CD14-positive monocyte (primary cell): ENCODE data around the gene ITPR1. TPM values are rescaled to one million over a fixed set of nuclear protein-coding genes. Genes with fewer than 3 reads are reported as not detected.

Experiments used
- DNase-seq, 3 donors: peaks; one replicate each; pipeline ENCODE4 v3.0.0-alpha.2; 2011 to 2022
- H2AFZ ChIP-seq: 2 replicates; pipeline ENCODE4 v1.6.0; 2012; ENCODE audit warnings: mild to moderate bottlenecking, low read depth, low read length, inconsistent platforms; ENCODE audit not compliant: insufficient read depth, poor library complexity, severe bottlenecking
- H3K27ac ChIP-seq, 2 donors: 1 replicate in 1 of 2; 2 replicates in 1 of 2; pipeline ENCODE4 v1.5.1; 2012 to 2013; ENCODE audit warnings: low read length in 2 of 2, control low read depth in 1 of 2, inconsistent platforms in 1 of 2, low read depth in 1 of 2, mild to moderate bottlenecking in 1 of 2
- H3K27me3 ChIP-seq, 2 donors: one replicate each; pipeline versions ENCODE4 v1.6.0 to v1.6.1; 2011 to 2013; ENCODE audit warnings: low read length in 2 of 2; ENCODE audit not compliant: control insufficient read depth in 2 of 2, insufficient read depth in 2 of 2
- H3K36me3 ChIP-seq, 2 donors: replicated peaks in 1 of 2; 1 replicate in 1 of 2; 2 replicates in 1 of 2; pipeline versions ENCODE4 v1.5.1 to v1.6.1; 2012 to 2013; ENCODE audit warnings: low read length in 2 of 2, control low read depth in 1 of 2, inconsistent platforms in 1 of 2, mild to moderate bottlenecking in 1 of 2; ENCODE audit not compliant: insufficient read depth in 2 of 2, control insufficient read depth in 1 of 2
- H3K4me1 ChIP-seq, 2 donors: 1 replicate in 1 of 2; 2 replicates in 1 of 2; pipeline versions ENCODE4 v1.5.1 to v1.6.1; 2012 to 2013; ENCODE audit warnings: low read length in 2 of 2, control low read depth in 1 of 2, inconsistent platforms in 1 of 2, mild to moderate bottlenecking in 1 of 2, moderate library complexity in 1 of 2; ENCODE audit not compliant: insufficient read depth in 2 of 2, control insufficient read depth in 1 of 2
- H3K4me2 ChIP-seq: replicated peaks from 2 replicates; pipeline ENCODE3; 2012; ENCODE audit warnings: low read length, moderate library complexity, mild to moderate bottlenecking; ENCODE audit not compliant: poor library complexity, severe bottlenecking; ENCODE audit errors: extremely low read depth
- H3K4me3 ChIP-seq, 3 experiments: fragments of 200-600 bp in 1 of 3; sonication (generic) in 1 of 3; replicated peaks in 1 of 3; 1 replicate in 2 of 3; 2 replicates in 1 of 3; pipeline ENCODE4 v1.5.1; 2011 to 2013; ENCODE audit warnings: low read length in 3 of 3, mild to moderate bottlenecking in 3 of 3, control low read depth in 2 of 3, low read depth in 2 of 3, inconsistent platforms in 1 of 3, moderate library complexity in 1 of 3
- H3K79me2 ChIP-seq: 2 replicates; pipeline ENCODE4 v1.6.0; 2012; ENCODE audit warnings: mild to moderate bottlenecking, control low read depth, inconsistent platforms, low read length, moderate library complexity; ENCODE audit not compliant: insufficient read depth
- H3K9ac ChIP-seq: 2 replicates; pipeline ENCODE4 v1.6.0; 2017; ENCODE audit warnings: low read length, mild to moderate bottlenecking; ENCODE audit not compliant: insufficient read depth, poor library complexity, severe bottlenecking
- H3K9me3 ChIP-seq, 2 donors: replicated peaks in 1 of 2; 1 replicate in 1 of 2; 2 replicates in 1 of 2; pipeline versions ENCODE4 v1.5.1 to v1.6.1; 2012 to 2013; ENCODE audit warnings: low read length in 2 of 2, control low read depth in 1 of 2; ENCODE audit not compliant: control insufficient read depth in 1 of 2, insufficient read depth in 1 of 2
- H4K20me1 ChIP-seq: 2 replicates; pipeline ENCODE4 v1.6.0; 2012; ENCODE audit warnings: mild to moderate bottlenecking, low read length, control low read depth, moderate library complexity; ENCODE audit not compliant: insufficient read depth
- H3K27ac Mint-ChIP-seq, 7 donors: one replicate each; pipeline ENCODE4 v1.8.0; 2020; ENCODE audit warnings: mild to moderate bottlenecking in 7 of 7, mixed read lengths in 7 of 7, moderate library complexity in 6 of 7, inconsistent platforms in 2 of 7
- H3K27me3 Mint-ChIP-seq, 3 donors: one replicate each; pipeline ENCODE4 v1.8.0; 2021 to 2022; ENCODE audit warnings: low read depth in 3 of 3, mild to moderate bottlenecking in 3 of 3, mixed read lengths in 3 of 3, moderate library complexity in 3 of 3, inconsistent platforms in 1 of 3
- H3K36me3 Mint-ChIP-seq, 2 donors: one replicate each; pipeline ENCODE4 v1.8.0; 2020; ENCODE audit warnings: mixed read lengths in 2 of 2, inconsistent platforms in 1 of 2, mild to moderate bottlenecking in 1 of 2
- H3K4me1 Mint-ChIP-seq: one replicate; pipeline ENCODE4 v1.8.0; 2020; ENCODE audit warnings: mild to moderate bottlenecking, mixed read lengths
- H3K4me3 Mint-ChIP-seq, 2 donors: one replicate each; pipeline ENCODE4 v1.8.0; 2020; ENCODE audit warnings: mild to moderate bottlenecking in 2 of 2, mixed read lengths in 2 of 2, moderate library complexity in 1 of 2
- H3K9me3 Mint-ChIP-seq, 7 donors: one replicate each; pipeline ENCODE4 v1.8.0; 2020 to 2022; ENCODE audit warnings: mixed read lengths in 7 of 7, mild to moderate bottlenecking in 6 of 7, moderate library complexity in 6 of 7, inconsistent platforms in 2 of 7
- WGBS: methylation state at CpG from one replicate; pipeline ENCODE4 v1.1.5; 2013; ENCODE audit warnings: missing lambda C conversion rate; ENCODE audit not compliant: insufficient coverage; 5-methylcytosine and 5-hydroxymethylcytosine counted together
- intact Hi-C, 2 donors: fragments of 100-400 bp; cut with micrococcal nuclease; formaldehyde crosslinking; loops; one replicate each; pipeline versions ENCODE4 v1.15.0 to v1.15.1; 2023
- polyA plus RNA-seq, 3 donors: library from polyadenylated mRNA; depleted of rRNA in 1 of 3; unstranded in 2 of 3; stranded (reverse) in 1 of 3; fragments of 300-500 nt in 2 of 3; fragments of >200 nt in 1 of 3; fragmentation: Illumina TruSeq in 2 of 3; gene quantifications; 1 replicate in 2 of 3; 2 replicates in 1 of 3; pipeline ENCODE4 v1.2.3, GENCODE V29; 2012 to 2021
- TF ChIP-seq, protein P1 (sequence below): fragments of 200-600 bp; IDR thresholded peaks from one replicate; pipeline ENCODE4 v1.8.0; 2022; ENCODE audit warnings: antibody characterized with exemption, mild to moderate bottlenecking

The ITPR1 gene
- polyA plus RNA-seq, 3 donors = 3.2 to 21.1 (median 7.1) TPM

DNA sequence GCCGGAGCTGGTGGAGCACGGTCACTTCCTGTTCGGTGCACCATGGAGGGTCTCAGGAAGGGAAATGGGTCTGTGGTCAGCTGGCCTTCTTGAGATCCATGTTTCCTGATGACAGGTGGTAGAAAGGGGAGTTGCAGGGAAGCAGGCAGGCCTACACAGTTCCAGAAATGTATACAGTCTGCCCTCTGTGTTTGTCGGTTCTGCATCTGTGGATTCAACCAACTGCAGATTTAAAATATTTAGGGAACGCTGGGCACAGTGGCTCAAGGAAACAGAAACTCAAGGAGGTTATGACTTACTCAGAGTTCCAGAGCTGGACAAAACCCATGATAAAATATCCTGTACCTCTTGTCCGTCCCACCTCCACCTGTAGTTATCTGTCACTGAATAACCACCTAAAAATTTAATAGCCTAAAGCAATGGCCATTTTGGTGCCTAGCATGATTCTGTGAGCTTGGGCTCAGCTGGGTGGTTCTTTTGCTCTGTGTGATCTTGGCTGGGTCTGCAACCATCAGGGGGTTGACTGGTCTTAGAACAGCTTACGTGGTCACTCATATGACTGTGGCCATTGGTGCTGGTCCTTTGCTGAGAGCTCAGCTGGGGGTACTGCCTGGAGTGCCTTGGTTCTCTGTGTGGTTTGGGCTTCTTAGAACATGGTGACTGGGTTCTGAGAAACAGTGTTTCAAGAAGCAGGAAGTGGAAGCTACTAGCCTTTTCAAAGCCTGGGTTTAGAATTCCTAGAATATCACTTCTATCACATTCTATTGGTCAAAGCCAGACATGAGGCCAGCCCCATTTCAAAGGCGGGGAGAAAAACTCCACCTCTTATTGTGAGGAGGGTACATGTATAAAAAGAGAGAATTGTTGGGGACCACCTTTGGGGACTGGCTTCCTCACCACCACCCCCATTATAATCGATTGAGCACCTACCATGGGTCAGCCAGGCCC is 246.4 kb downstream of the ITPR1 start:
- peak overlapping the region in 1 of 2 donors; percentile 42 for H3K27ac ChIP-seq
- Mint-ChIP-seq H3K9me3 (peaks cover 0 to 3% (median 0%) of the 10 kb centered on the region in 7 donors), H3K27me3 (peaks cover 0 to 2% (median 0%) of the 10 kb centered on the region in 3 donors), H3K4me1 (peaks cover 50% of the 10 kb centered on the region), H3K36me3 (peaks cover 54 to 57% of the 10 kb centered on the region in 2 donors), H3K4me3 (peak overlapping the region in 1 of 2 donors; percentile 53), H3K27ac (peak overlapping the region in 6 of 7 donors; percentile 2 to 90 (median 66))
- TF ChIP-seq, protein P1, sequence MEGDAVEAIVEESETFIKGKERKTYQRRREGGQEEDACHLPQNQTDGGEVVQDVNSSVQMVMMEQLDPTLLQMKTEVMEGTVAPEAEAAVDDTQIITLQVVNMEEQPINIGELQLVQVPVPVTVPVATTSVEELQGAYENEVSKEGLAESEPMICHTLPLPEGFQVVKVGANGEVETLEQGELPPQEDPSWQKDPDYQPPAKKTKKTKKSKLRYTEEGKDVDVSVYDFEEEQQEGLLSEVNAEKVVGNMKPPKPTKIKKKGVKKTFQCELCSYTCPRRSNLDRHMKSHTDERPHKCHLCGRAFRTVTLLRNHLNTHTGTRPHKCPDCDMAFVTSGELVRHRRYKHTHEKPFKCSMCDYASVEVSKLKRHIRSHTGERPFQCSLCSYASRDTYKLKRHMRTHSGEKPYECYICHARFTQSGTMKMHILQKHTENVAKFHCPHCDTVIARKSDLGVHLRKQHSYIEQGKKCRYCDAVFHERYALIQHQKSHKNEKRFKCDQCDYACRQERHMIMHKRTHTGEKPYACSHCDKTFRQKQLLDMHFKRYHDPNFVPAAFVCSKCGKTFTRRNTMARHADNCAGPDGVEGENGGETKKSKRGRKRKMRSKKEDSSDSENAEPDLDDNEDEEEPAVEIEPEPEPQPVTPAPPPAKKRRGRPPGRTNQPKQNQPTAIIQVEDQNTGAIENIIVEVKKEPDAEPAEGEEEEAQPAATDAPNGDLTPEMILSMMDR = no peak
- 55% methylated on average over 7 of the region's 9 CpGs for WGBS
- H3K79me2 ChIP-seq = peaks cover 5% of the 10 kb centered on the region
- H3K9ac ChIP-seq = no peak overlapping the region
- H3K4me1 ChIP-seq = peaks cover 37 to 48% of the 10 kb centered on the region in 2 donors
- intact Hi-C loops = no loop called here
- H2AFZ ChIP-seq = no peak overlapping the region
- no peaks in the 10 kb centered on the region for H3K9me3 ChIP-seq
- H3K27me3 ChIP-seq = no peaks in the 10 kb centered on the region
- H3K4me2 ChIP-seq = no peak overlapping the region
- peaks cover 20 to 38% of the 10 kb centered on the region in 2 donors for H3K36me3 ChIP-seq
- no peak overlapping the region for H3K4me3 ChIP-seq
- no peaks in the 10 kb centered on the region for H4K20me1 ChIP-seq
- DNase-seq = no peak

DNA sequence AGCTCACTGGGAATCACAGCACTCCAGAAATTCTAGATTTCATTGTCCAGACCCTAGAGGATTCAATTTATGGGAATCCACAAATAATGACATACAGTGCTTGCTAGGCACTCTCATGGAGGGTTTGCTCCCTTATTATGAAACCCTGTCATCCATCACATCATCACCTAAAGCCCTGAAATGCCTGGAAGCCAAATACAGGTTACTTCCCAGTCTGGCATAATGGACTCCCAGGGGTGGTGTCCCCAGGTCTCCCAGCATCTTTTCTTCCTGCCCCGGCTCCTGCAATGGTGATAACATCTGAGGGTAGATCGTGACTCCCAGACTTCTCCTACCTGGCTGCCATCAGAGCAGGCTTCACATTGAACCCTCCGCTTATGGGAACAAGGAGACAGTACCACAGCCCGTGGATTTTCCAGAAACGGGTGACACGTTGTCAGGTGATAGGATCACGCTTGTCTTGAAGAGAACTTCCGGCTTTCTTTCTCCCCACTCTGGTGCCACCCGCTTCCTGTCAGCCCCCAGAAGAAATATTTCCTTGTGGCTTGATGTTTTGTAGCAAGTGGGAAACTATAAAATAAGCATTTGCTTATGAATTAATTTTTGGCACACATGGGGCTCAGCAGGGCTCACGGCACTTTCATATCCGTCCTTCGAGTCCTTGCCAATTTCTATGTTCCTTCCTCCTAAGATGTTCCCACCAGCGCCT is 247.4 kb downstream of the ITPR1 start:
- H3K4me1 ChIP-seq = peaks cover 37 to 48% of the 10 kb centered on the region in 2 donors
- Mint-ChIP-seq H3K9me3 (peaks cover 0 to 3% (median 0%) of the 10 kb centered on the region in 7 donors), H3K4me3 (peak overlapping the region; percentile 65 to 72), H3K4me1 (peaks cover 50% of the 10 kb centered on the region), H3K27me3 (peaks cover 0 to 2% (median 0%) of the 10 kb centered on the region in 3 donors), H3K36me3 (peaks cover 49 to 54% of the 10 kb centered on the region in 2 donors), H3K27ac (peak overlapping the region in 6 of 7 donors; percentile 14 to 88 (median 80))
- H3K4me2 ChIP-seq = peak overlapping the region; percentile 47
- no peaks in the 10 kb centered on the region for H3K27me3 ChIP-seq
- H3K9me3 ChIP-seq = no peaks in the 10 kb centered on the region
- no peaks in the 10 kb centered on the region for H4K20me1 ChIP-seq
- H3K79me2 ChIP-seq = peaks cover 5% of the 10 kb centered on the region
- WGBS = 23% methylated on average over 7 of the region's 13 CpGs
- H2AFZ ChIP-seq = no peak overlapping the region
- peak overlapping the region in 1 of 2 donors; percentile 73 for H3K27ac ChIP-seq
- intact Hi-C loops = no loop called here
- H3K4me3 ChIP-seq = peak overlapping the region in 1 of 3 experiments; percentile 49
- DNase-seq = peak in 2 of 3 donors; percentile 56 to 90
- peaks cover 13 to 33% of the 10 kb centered on the region in 2 donors for H3K36me3 ChIP-seq
- no peak overlapping the region for H3K9ac ChIP-seq
- TF ChIP-seq, protein P1 = no peak
